Measurements from ENCODE around the gene CCDC144A. TPM values are rescaled to one million over a fixed set of nuclear protein-coding genes. Genes with fewer than 3 reads are reported as not detected.
"Not testable (repeated sequence)": the region's sequence is repeated elsewhere in the genome, so short reads cannot be mapped to it uniquely, and the experiment has no call there.

CCDC144A gene
- total and polyA plus RNA-seq, 5 donors from 2014 or later = 0.99 to 21.8 (median 2.5) TPM

DNA sequence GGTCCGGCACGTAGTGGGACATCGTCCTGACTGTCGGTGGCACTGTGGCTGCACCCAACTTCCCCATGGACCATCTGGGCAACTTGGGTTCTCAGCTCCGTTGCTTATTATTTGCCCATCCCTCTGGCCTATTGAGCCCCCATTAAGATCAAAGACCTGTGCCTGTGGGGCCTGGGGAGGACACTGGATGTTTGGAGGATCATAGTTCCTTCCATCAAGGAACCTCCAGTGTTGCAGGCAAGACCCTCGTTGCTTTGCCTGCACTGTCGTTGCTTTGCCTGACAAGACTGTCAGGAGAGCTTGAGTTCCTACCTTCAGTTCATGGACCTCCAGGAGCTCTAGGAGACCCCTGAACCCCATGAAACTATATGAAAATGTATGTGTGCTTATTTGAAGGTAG lies 127.2 kb downstream of the CCDC144A start:
- no peaks in the 10 kb centered on the region for H3K27me3 ChIP-seq (ENCODE audit: control insufficient read depth, insufficient read depth, low read length)
- H3K27me3 Mint-ChIP-seq = peaks cover 41% of the 10 kb centered on the region
- DNase-seq = no peak

DNA sequence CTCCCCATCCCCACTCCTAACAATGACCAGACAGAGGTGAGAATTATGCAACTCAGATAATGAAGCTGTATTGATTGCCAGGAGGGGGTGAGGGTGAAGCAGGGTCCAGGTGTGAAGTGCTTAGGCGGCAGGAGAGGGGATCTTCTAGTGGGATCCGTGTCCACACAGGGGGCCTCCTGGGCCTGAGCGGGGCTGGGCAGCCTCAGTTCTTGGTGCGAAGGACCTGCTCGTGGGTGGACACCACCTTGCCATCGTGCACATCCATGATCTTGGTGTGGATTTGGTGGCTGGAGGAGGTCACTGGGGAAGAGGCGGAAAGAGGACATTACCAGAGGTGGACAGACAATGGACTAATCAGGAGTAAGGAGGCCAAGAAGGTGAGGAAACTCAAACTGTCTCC lies 127.9 kb downstream of the CCDC144A start:
- H3K4me1 ChIP-seq (ENCODE audit: control insufficient read depth, insufficient read depth, low read length, poor library complexity, severe bottlenecking); H3K9me3 Mint-ChIP-seq; H3K27ac ChIP-seq (ENCODE audit: insufficient read depth, low read length, poor library complexity, severe bottlenecking); H3K36me3 Mint-ChIP-seq; H3K27me3 ChIP-seq (ENCODE audit: control insufficient read depth, insufficient read depth, low read length); DNase-seq; H3K4me3 Mint-ChIP-seq; H3K9me3 ChIP-seq (ENCODE audit: control insufficient read depth in 2 of 2, low read length in 2 of 2); H3K4me1 Mint-ChIP-seq; H3K36me3 ChIP-seq (ENCODE audit: control insufficient read depth, insufficient read depth, low read length); ATAC-seq (ENCODE audit: low read depth in 2 of 2); H3K27ac Mint-ChIP-seq; H3K4me3 ChIP-seq (ENCODE audit: low read depth, low read length): not testable (repeated sequence)
- H3K27me3 Mint-ChIP-seq = peaks cover 41% of the 10 kb centered on the region

More for the DNA sequence above, 127.2 kb downstream of the CCDC144A start:
- no peak for ATAC-seq (ENCODE audit: low read depth in 2 of 2)
- H3K27ac ChIP-seq (ENCODE audit: insufficient read depth, low read length, poor library complexity, severe bottlenecking) = no peak overlapping the region
- H3K36me3 ChIP-seq (ENCODE audit: control insufficient read depth, insufficient read depth, low read length) = no peaks in the 10 kb centered on the region
- Mint-ChIP-seq H3K4me3 (no peak overlapping the region), H3K27ac (no peak overlapping the region), H3K36me3 (no peaks in the 10 kb centered on the region), H3K4me1 (no peaks in the 10 kb centered on the region), H3K9me3 (no peaks in the 10 kb centered on the region)
- no peak overlapping the region for H3K4me3 ChIP-seq (ENCODE audit: low read depth, low read length)
- H3K4me1 ChIP-seq (ENCODE audit: control insufficient read depth, insufficient read depth, low read length, poor library complexity, severe bottlenecking) = no peaks in the 10 kb centered on the region
- no peaks in the 10 kb centered on the region for H3K9me3 ChIP-seq (ENCODE audit: control insufficient read depth in 2 of 2, low read length in 2 of 2)

DNA sequence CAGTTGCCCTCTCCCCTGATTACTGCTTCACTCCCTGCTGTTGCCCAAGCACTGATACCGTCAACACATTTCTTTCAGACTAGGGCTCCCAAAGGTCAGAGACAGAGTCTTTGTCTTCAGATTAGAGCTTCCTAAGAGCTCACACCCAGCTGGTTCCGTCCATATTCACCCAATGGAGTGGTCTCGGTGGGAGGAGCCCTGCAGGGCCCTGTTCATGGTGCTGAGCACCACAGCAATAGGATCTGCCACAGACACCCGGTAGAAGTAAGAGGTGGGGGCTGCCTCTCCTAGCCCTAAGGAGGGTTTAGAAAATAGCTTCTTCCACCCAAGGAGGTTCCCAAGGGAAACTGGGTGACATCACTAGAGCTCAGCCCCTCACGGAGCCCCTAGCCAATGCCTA lies 128.3 kb downstream of the CCDC144A start:
- no peaks in the 10 kb centered on the region for H3K4me1 ChIP-seq (ENCODE audit: control insufficient read depth, insufficient read depth, low read length, poor library complexity, severe bottlenecking)
- no peaks in the 10 kb centered on the region for H3K36me3 ChIP-seq (ENCODE audit: control insufficient read depth, insufficient read depth, low read length)
- no peak overlapping the region for H3K27ac Mint-ChIP-seq
- H3K27ac ChIP-seq (ENCODE audit: insufficient read depth, low read length, poor library complexity, severe bottlenecking) = no peak overlapping the region
- H3K4me1 Mint-ChIP-seq = no peaks in the 10 kb centered on the region
- H3K36me3 Mint-ChIP-seq = no peaks in the 10 kb centered on the region
- H3K4me3 Mint-ChIP-seq = no peak overlapping the region
- no peak overlapping the region for H3K4me3 ChIP-seq (ENCODE audit: low read depth, low read length)
- no peaks in the 10 kb centered on the region for H3K9me3 ChIP-seq (ENCODE audit: control insufficient read depth in 2 of 2, low read length in 2 of 2)
- no peaks in the 10 kb centered on the region for H3K9me3 Mint-ChIP-seq
- no peaks in the 10 kb centered on the region for H3K27me3 ChIP-seq (ENCODE audit: control insufficient read depth, insufficient read depth, low read length)
- DNase-seq = no peak
- no peak for ATAC-seq (ENCODE audit: low read depth in 2 of 2)
- H3K27me3 Mint-ChIP-seq = peaks cover 41% of the 10 kb centered on the region

- ATAC-seq (ENCODE audit: low read depth in 2 of 2) = no peak
- no peak overlapping the region for H3K27ac Mint-ChIP-seq
- peaks cover 38% of the 10 kb centered on the region for H3K27me3 Mint-ChIP-seq
Observed at GRCh38 chr17:16818821-16819683, 129.0 kb downstream of the CCDC144A start.

DNA sequence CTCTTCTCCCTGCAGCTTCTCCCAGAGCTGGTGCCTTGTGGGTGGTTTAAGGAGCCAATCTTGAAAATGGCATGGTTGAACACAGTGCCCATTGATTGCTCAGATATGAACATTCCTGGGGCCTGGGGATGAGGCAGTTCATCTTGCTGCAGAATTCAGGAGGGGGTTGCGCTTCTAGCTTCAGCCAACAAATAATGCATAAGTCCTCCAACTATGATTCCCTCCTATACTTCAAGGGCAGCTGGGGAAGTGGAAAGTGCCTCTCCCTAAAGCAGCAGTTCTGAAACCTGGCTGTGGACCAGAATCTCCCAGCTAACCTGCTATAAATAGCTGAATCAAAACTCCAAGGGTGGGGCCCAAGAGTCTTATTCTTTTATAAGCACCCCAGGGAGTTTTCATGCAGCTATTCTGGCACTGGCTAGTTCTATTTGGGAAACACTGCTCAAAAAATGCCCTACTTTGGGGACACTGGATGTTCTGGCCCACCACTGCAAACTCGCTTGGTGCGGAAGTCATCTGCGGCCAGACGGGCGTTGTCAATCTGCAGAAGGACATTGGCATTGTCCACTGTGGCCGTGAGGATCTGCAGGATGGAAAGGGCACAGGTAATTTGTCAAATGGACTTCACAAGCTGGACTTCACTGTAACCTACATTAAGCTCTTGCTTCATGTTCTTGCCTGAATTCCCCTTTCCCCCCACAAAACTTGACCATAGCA lies 130.3 kb downstream of the CCDC144A start:
- DNase-seq = no peak

More at GRCh38 chr17:16818821-16819683, 129.0 kb downstream of the CCDC144A start:
- no peak overlapping the region for H3K27ac ChIP-seq (ENCODE audit: insufficient read depth, low read length, poor library complexity, severe bottlenecking)
- Mint-ChIP-seq H3K9me3 (no peaks in the 10 kb centered on the region), H3K36me3 (no peaks in the 10 kb centered on the region), H3K4me1 (no peaks in the 10 kb centered on the region), H3K4me3 (no peak overlapping the region)
- DNase-seq = no peak
- H3K4me1 ChIP-seq (ENCODE audit: control insufficient read depth, insufficient read depth, low read length, poor library complexity, severe bottlenecking) = no peaks in the 10 kb centered on the region
- H3K36me3 ChIP-seq (ENCODE audit: control insufficient read depth, insufficient read depth, low read length) = no peaks in the 10 kb centered on the region
- no peaks in the 10 kb centered on the region for H3K27me3 ChIP-seq (ENCODE audit: control insufficient read depth, insufficient read depth, low read length)
- H3K9me3 ChIP-seq (ENCODE audit: control insufficient read depth in 2 of 2, low read length in 2 of 2) = no peaks in the 10 kb centered on the region
- H3K4me3 ChIP-seq (ENCODE audit: low read depth, low read length) = no peak overlapping the region

GRCh38 chr17:16820979-16821543 lies 131.0 kb downstream of the CCDC144A start:
- Mint-ChIP-seq H3K4me3 (no peak overlapping the region), H3K4me1 (no peaks in the 10 kb centered on the region), H3K27ac (no peak overlapping the region), H3K36me3 (no peaks in the 10 kb centered on the region), H3K27me3 (peaks cover 33% of the 10 kb centered on the region), H3K9me3 (peaks cover 0 to 1% (median 0%) of the 10 kb centered on the region in 7 donors)
- DNase-seq (no peak), ATAC-seq (ENCODE audit: low read depth in 2 of 2) (no peak)
- Histone ChIP-seq H3K36me3 (ENCODE audit: control insufficient read depth, insufficient read depth, low read length) (no peaks in the 10 kb centered on the region), H3K4me1 (ENCODE audit: control insufficient read depth, insufficient read depth, low read length, poor library complexity, severe bottlenecking) (no peaks in the 10 kb centered on the region), H3K9me3 (ENCODE audit: control insufficient read depth in 2 of 2, low read length in 2 of 2) (no peaks in the 10 kb centered on the region), H3K27ac (ENCODE audit: insufficient read depth, low read length, poor library complexity, severe bottlenecking) (no peak overlapping the region), H3K4me3 (ENCODE audit: low read depth, low read length) (no peak overlapping the region), H3K27me3 (ENCODE audit: control insufficient read depth, insufficient read depth, low read length) (no peaks in the 10 kb centered on the region)

More for the DNA sequence above, 130.3 kb downstream of the CCDC144A start:
- H3K4me1 ChIP-seq (ENCODE audit: control insufficient read depth, insufficient read depth, low read length, poor library complexity, severe bottlenecking) = no peaks in the 10 kb centered on the region
- H3K4me3 Mint-ChIP-seq = no peak overlapping the region
- H3K4me1 Mint-ChIP-seq = no peaks in the 10 kb centered on the region
- no peaks in the 10 kb centered on the region for H3K9me3 Mint-ChIP-seq
- H3K4me3 ChIP-seq (ENCODE audit: low read depth, low read length) = no peak overlapping the region
- no peak overlapping the region for H3K27ac ChIP-seq (ENCODE audit: insufficient read depth, low read length, poor library complexity, severe bottlenecking)
- no peak overlapping the region for H3K27ac Mint-ChIP-seq
- H3K36me3 Mint-ChIP-seq = no peaks in the 10 kb centered on the region
- ATAC-seq (ENCODE audit: low read depth in 2 of 2) = no peak
- H3K27me3 Mint-ChIP-seq = peaks cover 32% of the 10 kb centered on the region
- no peaks in the 10 kb centered on the region for H3K36me3 ChIP-seq (ENCODE audit: control insufficient read depth, insufficient read depth, low read length)
- H3K9me3 ChIP-seq (ENCODE audit: control insufficient read depth in 2 of 2, low read length in 2 of 2) = no peaks in the 10 kb centered on the region
- no peaks in the 10 kb centered on the region for H3K27me3 ChIP-seq (ENCODE audit: control insufficient read depth, insufficient read depth, low read length)

DNA sequence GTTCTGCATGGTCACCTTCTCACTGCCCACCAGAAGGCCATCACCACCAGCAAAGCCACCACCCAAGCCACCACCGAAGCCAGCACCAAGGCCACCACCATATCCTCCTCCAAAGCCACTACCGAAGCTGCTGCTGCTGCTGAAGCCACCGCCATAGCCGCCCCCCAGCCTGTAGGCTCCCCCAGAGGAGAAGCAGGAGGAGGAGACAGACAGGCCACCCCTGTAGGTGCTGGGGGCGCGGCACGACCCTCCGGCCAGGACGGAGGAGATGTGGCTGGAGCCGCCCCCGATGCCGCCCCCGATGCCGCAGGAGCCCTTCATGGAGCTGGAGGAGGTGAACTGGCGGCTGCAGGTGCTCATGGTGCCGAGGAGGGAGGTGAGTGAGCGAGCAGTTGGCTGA lies 132.1 kb downstream of the CCDC144A start:
- H3K27me3 Mint-ChIP-seq = peaks cover 31% of the 10 kb centered on the region
- H3K9me3 ChIP-seq (ENCODE audit: control insufficient read depth in 2 of 2, low read length in 2 of 2); H3K36me3 Mint-ChIP-seq: not testable (repeated sequence)

More for the DNA sequence above, 132.1 kb downstream of the CCDC144A start:
- not testable (repeated sequence) for H3K4me1 Mint-ChIP-seq; H3K9me3 Mint-ChIP-seq; H3K4me1 ChIP-seq (ENCODE audit: control insufficient read depth, insufficient read depth, low read length, poor library complexity, severe bottlenecking); H3K4me3 Mint-ChIP-seq; H3K36me3 ChIP-seq (ENCODE audit: control insufficient read depth, insufficient read depth, low read length); H3K27ac Mint-ChIP-seq; H3K27ac ChIP-seq (ENCODE audit: insufficient read depth, low read length, poor library complexity, severe bottlenecking); ATAC-seq (ENCODE audit: low read depth in 2 of 2); H3K27me3 ChIP-seq (ENCODE audit: control insufficient read depth, insufficient read depth, low read length); DNase-seq; H3K4me3 ChIP-seq (ENCODE audit: low read depth, low read length)

All from CD4-positive, CD25-positive, alpha-beta regulatory T cell (primary cell).